IPS-18c (cell line): Measurements from ENCODE around the gene TMEM108.

Source experiments
- H3K4me3 ChIP-seq: 2 replicates; pipeline ENCODE4 v1.7.0; 2013; ENCODE audit warnings: low read depth, mild to moderate bottlenecking, low read length, moderate library complexity; ENCODE audit not compliant: insufficient read depth
- H3K9me3 ChIP-seq: one replicate; pipeline ENCODE4 v1.6.1; 2013; ENCODE audit warnings: mild to moderate bottlenecking, low read length, moderate library complexity; ENCODE audit not compliant: control insufficient read depth, insufficient read depth

Gene TMEM108

GRCh38 chr3:133271539-133271938, 233.3 kb downstream of the TMEM108 start:
- Histone ChIP-seq H3K4me3 (no peak overlapping the region), H3K9me3 (no peaks in the 10 kb centered on the region)

- H3K4me3 ChIP-seq = no peak overlapping the region
- H3K9me3 ChIP-seq = no peaks in the 10 kb centered on the region
Measured at GRCh38 chr3:133273346-133273745, 235.2 kb downstream of the TMEM108 start.

- Histone ChIP-seq H3K9me3 (no peaks in the 10 kb centered on the region), H3K4me3 (no peak overlapping the region)
Measured at GRCh38 chr3:133274477-133274876, 236.3 kb downstream of the TMEM108 start.

GRCh38 chr3:133276594-133276993, 238.4 kb downstream of the TMEM108 start:
- no peaks in the 10 kb centered on the region for H3K9me3 ChIP-seq
- no peak overlapping the region for H3K4me3 ChIP-seq

GRCh38 chr3:133277813-133278212, 239.6 kb downstream of the TMEM108 start:
- H3K4me3 ChIP-seq = no peak overlapping the region
- no peaks in the 10 kb centered on the region for H3K9me3 ChIP-seq

- no peaks in the 10 kb centered on the region for H3K9me3 ChIP-seq
Measured at GRCh38 chr3:133278260-133279043, 240.3 kb downstream of the TMEM108 start.

GRCh38 chr3:133280586-133280985, 242.4 kb downstream of the TMEM108 start:
- Histone ChIP-seq H3K4me3 (no peak overlapping the region), H3K9me3 (no peaks in the 10 kb centered on the region)

More at GRCh38 chr3:133278260-133279043, 240.3 kb downstream of the TMEM108 start:
- no peak overlapping the region for H3K4me3 ChIP-seq

- Histone ChIP-seq H3K9me3 (no peaks in the 10 kb centered on the region), H3K4me3 (no peak overlapping the region)
Measured at GRCh38 chr3:133282236-133282635, 244.0 kb downstream of the TMEM108 start.

- H3K4me3 ChIP-seq = no peak overlapping the region
- no peaks in the 10 kb centered on the region for H3K9me3 ChIP-seq
Measured at GRCh38 chr3:133283958-133284807, 246.0 kb downstream of the TMEM108 start.

GRCh38 chr3:133289322-133289721, 251.1 kb downstream of the TMEM108 start:
- H3K4me3 ChIP-seq = no peak overlapping the region

GRCh38 chr3:133292296-133292695, 254.1 kb downstream of the TMEM108 start:
- Histone ChIP-seq H3K4me3 (no peak overlapping the region), H3K9me3 (no peaks in the 10 kb centered on the region)

More at GRCh38 chr3:133289322-133289721, 251.1 kb downstream of the TMEM108 start:
- no peaks in the 10 kb centered on the region for H3K9me3 ChIP-seq

GRCh38 chr3:133293397-133294110, 255.4 kb downstream of the TMEM108 start:
- Histone ChIP-seq H3K9me3 (no peaks in the 10 kb centered on the region), H3K4me3 (no peak overlapping the region)

GRCh38 chr3:133294253-133294652, 256.1 kb downstream of the TMEM108 start:
- no peaks in the 10 kb centered on the region for H3K9me3 ChIP-seq
- no peak overlapping the region for H3K4me3 ChIP-seq

GRCh38 chr3:133295199-133295901, 257.2 kb downstream of the TMEM108 start:
- H3K9me3 ChIP-seq = no peaks in the 10 kb centered on the region
- H3K4me3 ChIP-seq = no peak overlapping the region

GRCh38 chr3:133295944-133296917, 258.0 kb downstream of the TMEM108 start:
- H3K9me3 ChIP-seq = no peaks in the 10 kb centered on the region
- no peak overlapping the region for H3K4me3 ChIP-seq

GRCh38 chr3:133296981-133297380, 258.8 kb downstream of the TMEM108 start:
- no peak overlapping the region for H3K4me3 ChIP-seq
- no peaks in the 10 kb centered on the region for H3K9me3 ChIP-seq
